ENCODE results near the gene ELAVL1. TPM values are rescaled to one million over a fixed set of nuclear protein-coding genes. Genes with fewer than 3 reads are reported as not detected.

The ELAVL1 gene
- polyA plus RNA-seq, 1 of the 3 experiments (the other 2 are of a cell fraction) = 49.6 TPM

DNA sequence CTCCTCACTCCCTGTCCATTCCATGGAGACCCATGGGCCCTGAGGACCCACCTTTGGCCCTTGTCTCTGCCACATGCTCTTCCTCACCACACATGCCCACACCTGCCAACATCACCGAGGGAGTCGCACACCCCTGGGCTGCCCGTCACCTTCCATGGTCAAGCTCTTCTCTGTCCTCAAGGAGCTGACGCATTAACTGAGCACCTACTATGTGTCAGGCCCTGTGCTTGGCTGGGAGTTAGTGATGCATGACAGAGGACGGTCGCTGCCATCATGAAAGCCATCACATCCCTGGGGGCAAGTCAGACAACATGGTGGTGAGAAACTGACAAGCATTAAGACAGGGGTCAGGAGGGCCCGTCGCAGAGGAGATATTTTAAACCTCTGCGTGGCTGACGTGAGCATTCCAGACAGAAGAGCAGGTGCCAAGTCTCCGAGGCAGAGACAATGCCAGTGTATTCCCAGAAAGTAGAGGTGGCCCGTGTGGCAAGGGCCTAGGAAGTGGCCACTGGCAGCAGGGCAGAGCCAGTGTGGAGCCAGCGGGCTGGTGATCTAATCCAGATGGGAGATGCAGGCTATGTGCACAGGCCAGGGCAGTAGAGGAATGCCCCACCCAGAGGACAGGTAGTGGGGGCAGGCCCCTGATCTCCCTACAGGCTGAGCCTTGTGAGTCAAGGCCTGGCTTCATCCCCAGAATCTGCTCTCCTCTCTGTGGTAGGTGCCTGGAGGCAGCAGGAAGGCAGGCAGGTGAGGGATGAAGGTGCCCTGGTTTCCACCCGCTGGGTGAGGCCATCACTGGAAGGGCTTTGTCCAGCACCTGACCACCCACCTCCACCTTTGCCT, 21.2 kb downstream of the ELAVL1 start:
- Histone ChIP-seq H3K79me2 (ENCODE audit: insufficient read depth) (peaks cover 74% of the 10 kb centered on the region), H2AFZ (ENCODE audit: low read depth) (no peak overlapping the region), H3K9ac (no peak overlapping the region), H3F3A (replicated peaks; ENCODE audit: insufficient read depth) (no peaks in the 10 kb centered on the region), H3K27ac (ENCODE audit: low read depth in 2 of 2, low read length in 1 of 2) (no peak overlapping the region), H3K9me2 (no peaks in the 10 kb centered on the region), H3K4me3 (ENCODE audit: low read depth in 2 of 2, low read length in 1 of 2) (no peak overlapping the region), H3K4me1 (ENCODE audit: control insufficient read depth in 1 of 2, insufficient read depth in 2 of 2, low read depth in 1 of 2, low read length in 1 of 2) (peaks cover 0 to 11% of the 10 kb centered on the region in 2 experiments; a peak in 2 of 4 replicates), H3K4me2 (no peak overlapping the region), H3K27me3 (ENCODE audit: insufficient read depth) (no peaks in the 10 kb centered on the region), H3K9me3 (no peaks in the 10 kb centered on the region), H4K20me1 (ENCODE audit: insufficient read depth) (peaks cover 67% of the 10 kb centered on the region), H3K36me3 (replicated peaks in 1 of 2; ENCODE audit: control insufficient read depth in 1 of 2, insufficient read depth in 2 of 2, low read length in 1 of 2) (peaks cover 7 to 80% of the 10 kb centered on the region in 2 experiments)
- TF ChIP-seq NRF1 (IDR thresholded peaks at IDR 0.05; ENCODE audit: low read depth, low read length) (no peak), ELF1 (IDR thresholded peaks at IDR 0.05) (no peak), USF2 (IDR thresholded peaks at IDR 0.05; ENCODE audit: borderline replicate concordance, low read depth, low read length) (no peak), RAD21 (IDR thresholded peaks at IDR 0.05; ENCODE audit: low read length) (no peak), NFIC (IDR thresholded peaks at IDR 0.05; ENCODE audit: borderline replicate concordance) (no peak), POLR2AphosphoS5 (IDR thresholded peaks at IDR 0.05; ENCODE audit: low read depth, low read length) (no peak), GATA2 (CRISPR knock-in tag; IDR thresholded peaks at IDR 0.05) (no peak), YY1 (IDR thresholded peaks at IDR 0.05; ENCODE audit: low read depth) (no peak), JUND (IDR thresholded peaks at IDR 0.05) (no peak), MAX (IDR thresholded peaks at IDR 0.05; ENCODE audit: low read depth) (no peak), CTCF (IDR thresholded peaks at IDR 0.05) (no peak), GABPA (IDR thresholded peaks at IDR 0.05; ENCODE audit: low read depth) (no peak)
- WGBS (ENCODE audit: low lambda C conversion rate) = 96% methylated on average over 14 of the region's 14 CpGs
- POLR2A ChIA-PET = no interaction called here
- no peak for DNase-seq
- CTCF ChIA-PET = interaction anchor here (1.4 to 3.8 kb wide), 3 partner anchors 13 to 18 kb away, joined by 4 to 18 read pairs (median 9); no protein-coding TSS in a partner anchor

- CTCF ChIA-PET = interaction anchor here (3.8 kb wide), 1 partner anchor 13 kb away, joined by 18 read pairs; no protein-coding TSS in a partner anchor
- H3F3A ChIP-seq (replicated peaks; ENCODE audit: insufficient read depth) = no peaks in the 10 kb centered on the region
- POLR2A ChIA-PET = no interaction called here
- no peak overlapping the region for H3K4me3 ChIP-seq (ENCODE audit: low read depth in 2 of 2, low read length in 1 of 2)
- no peaks in the 10 kb centered on the region for H3K27me3 ChIP-seq (ENCODE audit: insufficient read depth)
- no peak overlapping the region for H2AFZ ChIP-seq (ENCODE audit: low read depth)
- DNase-seq = no peak
- H3K4me2 ChIP-seq = no peak overlapping the region
- H3K36me3 ChIP-seq (replicated peaks in 1 of 2; ENCODE audit: control insufficient read depth in 1 of 2, insufficient read depth in 2 of 2, low read length in 1 of 2) = peaks cover 7 to 81% of the 10 kb centered on the region in 2 experiments
- peaks cover 67% of the 10 kb centered on the region for H4K20me1 ChIP-seq (ENCODE audit: insufficient read depth)
- H3K9ac ChIP-seq = no peak overlapping the region
- no peaks in the 10 kb centered on the region for H3K9me2 ChIP-seq
- H3K79me2 ChIP-seq (ENCODE audit: insufficient read depth) = peaks cover 67% of the 10 kb centered on the region
- 92% methylated on average over 14 of the region's 18 CpGs for WGBS (ENCODE audit: low lambda C conversion rate)
- H3K4me1 ChIP-seq (ENCODE audit: control insufficient read depth in 1 of 2, insufficient read depth in 2 of 2, low read depth in 1 of 2, low read length in 1 of 2) = peaks cover 0 to 11% of the 10 kb centered on the region in 2 experiments; a peak in 2 of 4 replicates
- no peaks in the 10 kb centered on the region for H3K9me3 ChIP-seq
- no peak overlapping the region for H3K27ac ChIP-seq (ENCODE audit: low read depth in 2 of 2, low read length in 1 of 2)
- TF ChIP-seq NRF1 (IDR thresholded peaks at IDR 0.05; ENCODE audit: low read depth, low read length) (no peak), RXRA (IDR thresholded peaks at IDR 0.05; ENCODE audit: borderline replicate concordance, low read depth) (no peak), FOSL2 (IDR thresholded peaks at IDR 0.05; ENCODE audit: borderline replicate concordance, low read depth) (no peak), TAF1 (IDR thresholded peaks at IDR 0.05; ENCODE audit: borderline replicate concordance, low read depth, low read length) (no peak), FOXJ3 (CRISPR knock-in tag; IDR thresholded peaks at IDR 0.05) (no peak), TEAD4 (IDR thresholded peaks at IDR 0.05; ENCODE audit: borderline replicate concordance, insufficient read depth) (no peak), SIN3A (IDR thresholded peaks at IDR 0.05; ENCODE audit: borderline replicate concordance, low read depth, low read length) (no peak), USF2 (IDR thresholded peaks at IDR 0.05; ENCODE audit: borderline replicate concordance, low read depth, low read length) (no peak)
- TF ChIP-seq, protein P1, sequence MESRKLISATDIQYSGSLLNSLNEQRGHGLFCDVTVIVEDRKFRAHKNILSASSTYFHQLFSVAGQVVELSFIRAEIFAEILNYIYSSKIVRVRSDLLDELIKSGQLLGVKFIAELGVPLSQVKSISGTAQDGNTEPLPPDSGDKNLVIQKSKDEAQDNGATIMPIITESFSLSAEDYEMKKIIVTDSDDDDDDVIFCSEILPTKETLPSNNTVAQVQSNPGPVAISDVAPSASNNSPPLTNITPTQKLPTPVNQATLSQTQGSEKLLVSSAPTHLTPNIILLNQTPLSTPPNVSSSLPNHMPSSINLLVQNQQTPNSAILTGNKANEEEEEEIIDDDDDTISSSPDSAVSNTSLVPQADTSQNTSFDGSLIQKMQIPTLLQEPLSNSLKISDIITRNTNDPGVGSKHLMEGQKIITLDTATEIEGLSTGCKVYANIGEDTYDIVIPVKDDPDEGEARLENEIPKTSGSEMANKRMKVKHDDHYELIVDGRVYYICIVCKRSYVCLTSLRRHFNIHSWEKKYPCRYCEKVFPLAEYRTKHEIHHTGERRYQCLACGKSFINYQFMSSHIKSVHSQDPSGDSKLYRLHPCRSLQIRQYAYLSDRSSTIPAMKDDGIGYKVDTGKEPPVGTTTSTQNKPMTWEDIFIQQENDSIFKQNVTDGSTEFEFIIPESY (IDR thresholded peaks at IDR 0.05; ENCODE audit: borderline replicate concordance, low read depth) = no peak
These were observed 22.0 kb downstream of the ELAVL1 start for GRCh38 chr19:7983286-7983950.

All from SK-N-SH (cell line).